HepG2 (cell line): ENCODE data around the gene EPS8L3. TPM values are rescaled to one million over a fixed set of nuclear protein-coding genes. Genes with fewer than 3 reads are reported as not detected.

Experiments used
- ATAC-seq: fragments of 200-7000 bp; cut with Tn5 transposase; 3 replicates; pipeline ENCODE4 v1.9.1; 2020; ENCODE audit warnings: mild to moderate bottlenecking, moderate library complexity
- BruUV-seq: library from RNA; stranded (reverse); fragments of 400-500 nt; replicated peaks from 2 replicates; lab custom pipeline; 2021; lab: Mats Ljungman, UMichigan
- CTCF ChIA-PET: fragments of 300-600 bp; formaldehyde crosslinking; extraction: SDS; loops from one replicate; lab custom pipeline; 2021; ENCODE audit warnings: low total read pairs, inconsistent platforms, low intra/inter-chr PET ratio; lab: Yijun Ruan, JAX
- POLR2A ChIA-PET: fragments of 350-600 bp; sonication (Branson Sonifier 250); formaldehyde crosslinking; loops from one replicate; lab custom pipeline; 2020; ENCODE audit warnings: antibody characterized with exemption, inconsistent platforms; lab: Yijun Ruan, JAX
- DNase-seq: peaks from one replicate; pipeline ENCODE4 v3.0.0-alpha.2; 2015; ENCODE audit warnings: low spot score
- FAIRE-seq: peaks from 3 replicates; lab custom pipeline; 2011; peaks lifted over from hg19 to GRCh38; lab: Jason Lieb, UNC
- H2AFZ ChIP-seq: one replicate; pipeline ENCODE4 v1.6.1; 2011; ENCODE audit warnings: low read length, inconsistent platforms
- H3K27ac ChIP-seq: fragments of 300-600 bp; 3 replicates; pipeline ENCODE4 v1.8.0; 2011; ENCODE audit warnings: mixed run types, mild to moderate bottlenecking, mixed read lengths, low read length, inconsistent platforms; ENCODE audit not compliant: insufficient read depth; ENCODE audit errors: extremely low read length
- H3K27me3 ChIP-seq, 2 experiments: fragments of 200-600 bp in 1 of 2; 2 replicates in 1 of 2; 3 replicates in 1 of 2; pipeline versions ENCODE4 v1.6.0 to v1.8.0; 2011; ENCODE audit warnings: low read length in 2 of 2, mild to moderate bottlenecking in 2 of 2, moderate library complexity in 2 of 2, inconsistent platforms in 1 of 2; ENCODE audit not compliant: insufficient read depth in 2 of 2, control insufficient read depth in 1 of 2
- H3K36me3 ChIP-seq, 2 experiments: fragments of 200-600 bp in 1 of 2; replicated peaks in 1 of 2; 2 replicates in 1 of 2; 3 replicates in 1 of 2; pipeline versions ENCODE4 v1.5.1 to v1.8.0; 2011; ENCODE audit warnings: low read length in 2 of 2, inconsistent platforms in 1 of 2; ENCODE audit not compliant: insufficient read depth in 2 of 2, control insufficient read depth in 1 of 2
- H3K4me1 ChIP-seq: 2 replicates; pipeline ENCODE4 v1.5.1; 2012; ENCODE audit warnings: low read length, inconsistent platforms; ENCODE audit not compliant: insufficient read depth
- H3K4me2 ChIP-seq: 2 replicates; pipeline ENCODE4 v1.6.0; 2011; ENCODE audit warnings: low read depth, low read length, inconsistent platforms
- H3K4me3 ChIP-seq, 3 experiments: fragments of 200-600 bp in 1 of 3; sonication (generic), shearing (Covaris generic) in 1 of 3; replicated peaks in 1 of 3; 2 replicates each; pipeline ENCODE4 v1.5.1; 2011 to 2016; ENCODE audit warnings: low read length in 3 of 3, inconsistent platforms in 2 of 3, low read depth in 2 of 3, mild to moderate bottlenecking in 2 of 3, control low read depth in 1 of 3, mixed read lengths in 1 of 3; ENCODE audit not compliant: insufficient read depth in 1 of 3
- H3K79me2 ChIP-seq: one replicate; pipeline ENCODE4 v1.6.1; 2011; ENCODE audit warnings: low read length, inconsistent platforms; ENCODE audit not compliant: insufficient read depth
- H3K9ac ChIP-seq: 2 replicates; pipeline ENCODE4 v1.6.0; 2011; ENCODE audit warnings: mild to moderate bottlenecking, low read depth, low read length, inconsistent platforms; ENCODE audit not compliant: insufficient read depth
- H3K9me3 ChIP-seq: 2 replicates; pipeline ENCODE4 v1.5.1; 2012; ENCODE audit warnings: mild to moderate bottlenecking, low read length
- H4K20me1 ChIP-seq: 2 replicates; pipeline ENCODE4 v1.6.0; 2011; ENCODE audit warnings: inconsistent platforms, mild to moderate bottlenecking, low read length, moderate library complexity; ENCODE audit not compliant: insufficient read depth
- SNAPC4 ChIP-seq: sonication (generic); formaldehyde crosslinking; IDR thresholded peaks from 2 replicates; pipeline ENCODE4 v1.4.0; 2020; ENCODE audit warnings: mild to moderate bottlenecking, missing genetic modification reagents
- ZBTB10 ChIP-seq: sonication (generic); formaldehyde crosslinking; IDR thresholded peaks from 2 replicates; pipeline ENCODE4 v1.4.0; 2020; ENCODE audit warnings: missing genetic modification reagents, borderline replicate concordance
- ZNF235 ChIP-seq: sonication (generic); formaldehyde crosslinking; IDR thresholded peaks from 2 replicates; pipeline ENCODE4 v1.8.1; 2023; ENCODE audit warnings: mild to moderate bottlenecking, missing genetic modification reagents, borderline replicate concordance
- ZNF644 ChIP-seq: IDR thresholded peaks from 2 replicates; pipeline ENCODE4 v1.6.1; 2016; ENCODE audit warnings: low read depth
- WGBS: methylation state at CpG from one replicate; pipeline ENCODE4 v1.1.6; 2017; ENCODE audit warnings: low lambda C conversion rate; 5-methylcytosine and 5-hydroxymethylcytosine counted together
- in situ Hi-C: cut with HindIII; loops from 2 replicates; pipeline ENCODE4 v1.10.0; 2017; ENCODE audit warnings: low pct_unique_long_range_greater_than_20kb; ENCODE audit not compliant: extremely low pct_ligation_motif_present
- intact Hi-C: fragments of 100-400 bp; cut with micrococcal nuclease; formaldehyde crosslinking; loops from one replicate; pipeline ENCODE4 v1.10.0; 2022; ENCODE audit not compliant: unreplicated experiment
- polyA plus RNA-seq, 8 experiments: library from polyadenylated mRNA; depleted of rRNA in 3 of 8; stranded (reverse) in 7 of 8; unstranded in 1 of 8; fragments of >200 nt; fragmentation: Illumina TruSeq in 4 of 8; extraction: Trizol in 4 of 8; gene quantifications; 2 replicates each; pipeline versions ENCODE4 v1.2.1 to v1.2.3, GENCODE V29; 2011 to 2016; ENCODE audit warnings: low read depth in 4 of 8, missing spikeins in 1 of 8, mixed read lengths in 1 of 8; ENCODE audit not compliant: insufficient read depth in 1 of 8
- total RNA-seq, 5 experiments: library from RNA; depleted of rRNA; stranded (reverse); fragments of >200 nt; fragmentation: Illumina TruSeq; extraction: Trizol; gene quantifications; 2 replicates each; pipeline ENCODE4 v1.2.3, GENCODE V29; 2016; ENCODE audit warnings: low read depth in 1 of 5
- TF ChIP-seq, protein P1 (sequence below): sonication (generic); formaldehyde crosslinking; IDR thresholded peaks from 2 replicates; pipeline ENCODE4 v1.4.0; 2020; ENCODE audit warnings: mild to moderate bottlenecking, missing genetic modification reagents, borderline replicate concordance

Gene EPS8L3
- total and polyA plus RNA-seq, 2 of the 13 experiments (the other 11 are each of a cell fraction or from before 2014, with no cell fraction given): 18.2 to 106 TPM

GRCh38 chr1:109773900-109774485 lies 10.3 kb upstream of the EPS8L3 start (continued):
- TF ChIP-seq SNAPC4 (no peak), ZNF235 (CRISPR knock-in tag) (no peak)

DNA sequence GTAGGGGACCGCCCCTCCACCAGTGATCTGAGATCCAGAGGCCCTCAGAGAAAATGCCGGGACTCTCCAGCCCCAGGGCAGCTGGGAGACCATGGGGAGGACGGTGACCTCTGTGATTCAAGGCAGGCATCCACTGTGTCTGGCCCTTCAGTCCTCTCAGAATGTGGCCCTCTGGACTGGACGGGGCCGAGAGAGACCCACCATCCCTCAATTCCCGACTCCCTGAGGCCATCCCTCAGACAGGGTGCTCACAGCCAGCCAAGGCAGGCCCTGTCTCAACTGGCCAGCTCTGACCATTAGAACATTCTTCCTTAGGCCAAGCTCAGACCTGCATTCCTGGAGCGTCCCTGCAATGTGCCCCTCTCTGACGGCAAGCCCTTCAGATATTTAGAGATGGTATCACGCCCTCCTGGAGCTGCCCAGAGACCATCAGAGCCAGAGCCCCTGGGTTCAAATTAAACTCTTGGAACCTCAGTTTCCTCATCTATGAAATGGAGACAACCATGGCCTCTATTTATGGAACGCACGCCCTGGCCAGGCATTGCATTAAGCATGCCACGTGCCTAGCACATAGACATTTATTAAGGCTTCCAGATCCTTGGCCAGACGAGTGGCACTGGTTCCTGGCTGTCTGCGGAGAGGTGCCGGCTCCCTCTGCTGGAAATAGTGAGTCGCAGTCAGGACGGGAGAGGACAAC lies 9.6 kb upstream of the EPS8L3 start:
- CTCF ChIA-PET: interaction anchor here (1.4 to 2.0 kb wide), 6 partner anchors 33 to 228 kb away, joined by 4 to 26 read pairs (median 9); partner anchors contain the start of genes AHCYL1 and GSTM3
- Histone ChIP-seq H3K4me1 (peaks cover 42% of the 10 kb centered on the region), H3K4me2 (no peak overlapping the region), H3K79me2 (no peaks in the 10 kb centered on the region), H3K4me3 (no peak overlapping the region), H2AFZ (no peak overlapping the region), H3K27me3 (peaks cover 2 to 19% of the 10 kb centered on the region in 2 experiments; a peak in 3 of 5 replicates), H3K36me3 (no peaks in the 10 kb centered on the region), H3K9me3 (no peaks in the 10 kb centered on the region), H3K27ac (no peak overlapping the region), H3K9ac (no peak overlapping the region), H4K20me1 (no peaks in the 10 kb centered on the region)
- intact Hi-C loops (loop anchor here (1.0 to 5.0 kb wide), 6 partner anchors 10 to 227 kb away; partner anchors contain the start of genes EPS8L3 and GSTM4), in situ Hi-C loops (loop anchor here (5.0 kb wide), 3 partner anchors 56 to 226 kb away; partner anchors contain the start of gene GNAI3)
- no TSS peak for BruUV-seq
- POLR2A ChIA-PET: interaction anchor here (2.0 to 2.1 kb wide), 2 partner anchors 10 to 211 kb away, joined by 6 read pairs; partner anchors contain the start of genes AHCYL1 and EPS8L3
- DNase-seq (peak; percentile 78), ATAC-seq (peak; percentile 86), FAIRE-seq (peak; percentile 76)
- WGBS: 3% methylated on average over 7 of the region's 17 CpGs
- TF ChIP-seq ZBTB10 (CRISPR knock-in tag) (no peak), ZNF644 (CRISPR knock-in tag) (0 out of 2 replicates have a peak, but pooled peaks have one; percentile 18)
- TF ChIP-seq, protein P1, sequence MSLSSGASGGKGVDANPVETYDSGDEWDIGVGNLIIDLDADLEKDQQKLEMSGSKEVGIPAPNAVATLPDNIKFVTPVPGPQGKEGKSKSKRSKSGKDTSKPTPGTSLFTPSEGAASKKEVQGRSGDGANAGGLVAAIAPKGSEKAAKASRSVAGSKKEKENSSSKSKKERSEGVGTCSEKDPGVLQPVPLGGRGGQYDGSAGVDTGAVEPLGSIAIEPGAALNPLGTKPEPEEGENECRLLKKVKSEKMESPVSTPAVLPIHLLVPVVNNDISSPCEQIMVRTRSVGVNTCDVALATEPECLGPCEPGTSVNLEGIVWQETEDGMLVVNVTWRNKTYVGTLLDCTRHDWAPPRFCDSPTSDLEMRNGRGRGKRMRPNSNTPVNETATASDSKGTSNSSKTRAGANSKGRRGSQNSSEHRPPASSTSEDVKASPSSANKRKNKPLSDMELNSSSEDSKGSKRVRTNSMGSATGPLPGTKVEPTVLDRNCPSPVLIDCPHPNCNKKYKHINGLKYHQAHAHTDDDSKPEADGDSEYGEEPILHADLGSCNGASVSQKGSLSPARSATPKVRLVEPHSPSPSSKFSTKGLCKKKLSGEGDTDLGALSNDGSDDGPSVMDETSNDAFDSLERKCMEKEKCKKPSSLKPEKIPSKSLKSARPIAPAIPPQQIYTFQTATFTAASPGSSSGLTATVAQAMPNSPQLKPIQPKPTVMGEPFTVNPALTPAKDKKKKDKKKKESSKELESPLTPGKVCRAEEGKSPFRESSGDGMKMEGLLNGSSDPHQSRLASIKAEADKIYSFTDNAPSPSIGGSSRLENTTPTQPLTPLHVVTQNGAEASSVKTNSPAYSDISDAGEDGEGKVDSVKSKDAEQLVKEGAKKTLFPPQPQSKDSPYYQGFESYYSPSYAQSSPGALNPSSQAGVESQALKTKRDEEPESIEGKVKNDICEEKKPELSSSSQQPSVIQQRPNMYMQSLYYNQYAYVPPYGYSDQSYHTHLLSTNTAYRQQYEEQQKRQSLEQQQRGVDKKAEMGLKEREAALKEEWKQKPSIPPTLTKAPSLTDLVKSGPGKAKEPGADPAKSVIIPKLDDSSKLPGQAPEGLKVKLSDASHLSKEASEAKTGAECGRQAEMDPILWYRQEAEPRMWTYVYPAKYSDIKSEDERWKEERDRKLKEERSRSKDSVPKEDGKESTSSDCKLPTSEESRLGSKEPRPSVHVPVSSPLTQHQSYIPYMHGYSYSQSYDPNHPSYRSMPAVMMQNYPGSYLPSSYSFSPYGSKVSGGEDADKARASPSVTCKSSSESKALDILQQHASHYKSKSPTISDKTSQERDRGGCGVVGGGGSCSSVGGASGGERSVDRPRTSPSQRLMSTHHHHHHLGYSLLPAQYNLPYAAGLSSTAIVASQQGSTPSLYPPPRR (CRISPR knock-in tag): no peak
